Natural killer cell treated with Interleukin-12 subunit alpha and Interleukin-12 subunit beta and Interleukin-15 and Interleukin-18, amount 100 ng/mL, for 72 hours (primary cell): ENCODE measurements around the gene SCYGR5. TPM values are rescaled to one million over a fixed set of nuclear protein-coding genes. Genes with fewer than 3 reads are reported as not detected.

Experiments used
- ATAC-seq, 2 donors: fragments of 150-1000 bp; cut with Tn5 transposase in 1 of 2; sonication (Bioruptor Pico), chemical (Tn5 transposase) in 1 of 2; 2 replicates each; pipeline ENCODE4 v1.10.0; 2021
- DNase-seq: peaks from one replicate; pipeline ENCODE4 v3.0.0; 2022; ENCODE audit warnings: low spot score
- H3K27ac Mint-ChIP-seq, 2 donors: 1 replicate in 1 of 2; 2 replicates in 1 of 2; pipeline ENCODE4 v1.8.0; 2022; ENCODE audit warnings: mixed read lengths in 2 of 2, mild to moderate bottlenecking in 1 of 2, moderate library complexity in 1 of 2
- H3K27me3 Mint-ChIP-seq, 2 donors: 1 replicate in 1 of 2; 2 replicates in 1 of 2; pipeline ENCODE4 v1.8.0; 2022; ENCODE audit warnings: mixed read lengths in 2 of 2
- H3K36me3 Mint-ChIP-seq: one replicate; pipeline ENCODE4 v1.8.0; 2022; ENCODE audit warnings: mixed read lengths
- H3K4me1 Mint-ChIP-seq, 2 donors: 1 replicate in 1 of 2; 2 replicates in 1 of 2; pipeline ENCODE4 v1.8.0; 2022; ENCODE audit warnings: low read depth in 2 of 2, mixed read lengths in 2 of 2, mild to moderate bottlenecking in 1 of 2
- H3K4me3 Mint-ChIP-seq: one replicate; pipeline ENCODE4 v1.8.0; 2022; ENCODE audit warnings: mixed read lengths
- H3K9me3 Mint-ChIP-seq: 2 replicates; pipeline ENCODE4 v1.8.0; 2022; ENCODE audit warnings: mixed read lengths
- total RNA-seq, 2 donors: library from RNA; stranded (reverse); gene quantifications; one replicate each; pipeline ENCODE4 v1.2.3, GENCODE V29; 2022

The SCYGR5 gene
- total RNA-seq, 2 donors from 2014 or later, result not detected

DNA sequence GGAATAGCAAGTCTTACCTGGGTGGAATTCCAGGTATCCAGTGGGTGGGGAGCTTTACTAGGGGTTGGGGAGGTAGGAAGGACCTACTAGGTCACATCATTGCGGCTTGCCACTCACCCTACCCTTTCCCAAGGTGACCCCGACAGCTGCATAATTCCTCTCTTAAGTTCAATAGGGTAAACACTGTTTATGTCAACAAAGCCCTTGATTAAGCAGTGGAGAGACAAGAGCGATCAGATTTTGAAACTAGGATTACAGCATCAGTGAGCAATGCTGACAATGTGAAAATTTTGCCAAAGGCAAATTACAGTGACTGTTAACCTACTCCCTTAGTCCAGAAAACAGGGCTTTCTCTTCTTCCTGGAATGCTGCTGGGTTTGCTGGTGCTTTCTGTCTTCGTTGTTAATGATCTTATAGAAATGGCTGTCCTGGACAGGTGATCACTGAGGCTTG, 36.7 kb downstream of the SCYGR5 start:
- no peaks in the 10 kb centered on the region for H3K4me1 Mint-ChIP-seq
- no peaks in the 10 kb centered on the region for H3K9me3 Mint-ChIP-seq
- DNase-seq (no peak), ATAC-seq (no peak)
- H3K4me3 Mint-ChIP-seq, result no peak overlapping the region
- H3K36me3 Mint-ChIP-seq, result no peaks in the 10 kb centered on the region
- no peak overlapping the region for H3K27ac Mint-ChIP-seq
- peaks cover 4 to 25% of the 10 kb centered on the region in 2 donors for H3K27me3 Mint-ChIP-seq

DNA sequence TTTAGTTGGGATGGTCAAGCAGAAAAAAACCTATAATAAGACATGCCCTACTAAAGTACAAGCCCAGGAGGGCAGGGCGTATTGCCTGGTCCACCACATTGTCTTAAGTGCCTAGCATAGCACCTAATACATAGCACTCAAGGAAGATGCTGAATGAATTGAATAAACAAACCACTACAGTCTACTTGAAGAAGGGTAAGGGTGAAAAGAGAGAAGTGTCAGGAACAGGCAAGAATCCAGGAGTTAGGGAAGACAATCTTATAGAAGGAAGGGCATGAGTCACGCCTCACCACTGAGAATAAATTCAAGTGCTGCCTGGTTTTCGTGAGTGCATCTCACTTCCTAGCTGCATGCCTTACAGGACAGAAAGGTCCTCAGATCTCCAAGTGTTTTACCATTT, 37.4 kb downstream of the SCYGR5 start:
- ATAC-seq, result no peak
- H3K9me3 Mint-ChIP-seq, result no peaks in the 10 kb centered on the region
- DNase-seq, result no peak
- no peak overlapping the region for H3K4me3 Mint-ChIP-seq
- H3K27ac Mint-ChIP-seq, result no peak overlapping the region
- H3K36me3 Mint-ChIP-seq, result no peaks in the 10 kb centered on the region
- H3K27me3 Mint-ChIP-seq, result peaks cover 4 to 25% of the 10 kb centered on the region in 2 donors
- H3K4me1 Mint-ChIP-seq, result no peaks in the 10 kb centered on the region

DNA sequence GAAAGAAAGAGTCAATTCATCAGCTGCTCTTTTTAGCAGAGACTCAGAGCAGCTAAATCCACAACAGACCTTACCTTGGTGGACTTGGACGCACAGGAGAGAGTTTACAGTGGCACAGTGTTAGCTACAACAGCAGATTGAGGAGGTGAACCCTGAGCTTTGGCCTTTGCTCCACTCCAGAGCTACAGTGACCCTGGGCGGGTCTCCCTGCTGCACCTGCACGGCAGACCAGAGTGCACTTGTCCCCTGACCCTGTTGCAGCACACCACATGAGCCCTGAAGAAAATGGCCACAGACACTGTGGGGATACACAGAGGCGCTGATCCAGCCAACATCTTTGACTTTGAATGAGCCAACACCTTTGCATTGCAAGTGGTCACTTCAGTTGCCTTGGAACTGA, 40.3 kb downstream of the SCYGR5 start:
- H3K4me1 Mint-ChIP-seq, result no peaks in the 10 kb centered on the region
- H3K4me3 Mint-ChIP-seq, result no peak overlapping the region
- no peaks in the 10 kb centered on the region for H3K36me3 Mint-ChIP-seq
- H3K27me3 Mint-ChIP-seq, result peaks cover 4 to 16% of the 10 kb centered on the region in 2 donors
- ATAC-seq (peak in 1 of 2 donors; percentile 40), DNase-seq (no peak)
- H3K27ac Mint-ChIP-seq, result no peak overlapping the region
- no peaks in the 10 kb centered on the region for H3K9me3 Mint-ChIP-seq

DNA sequence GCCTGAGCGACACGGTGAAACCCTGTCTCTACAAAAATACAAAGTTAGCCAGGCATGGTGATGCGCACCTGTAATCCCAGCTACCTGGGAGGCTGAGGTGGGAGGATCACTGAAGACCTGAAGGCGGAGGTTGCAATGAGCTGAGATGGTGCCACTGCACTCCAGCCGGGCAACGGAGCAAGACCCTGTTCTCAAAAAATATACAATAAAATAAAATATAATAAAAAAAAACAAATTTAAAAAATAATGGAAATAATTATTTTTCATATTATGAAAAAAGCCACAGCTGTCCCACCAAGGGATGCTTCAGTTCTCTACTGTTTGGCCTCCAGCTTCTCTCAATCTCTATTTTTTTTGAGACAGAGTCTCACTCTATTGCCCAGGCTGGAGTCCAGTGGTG, 40.8 kb downstream of the SCYGR5 start:
- Mint-ChIP-seq H3K27ac (no peak overlapping the region), H3K36me3 (no peaks in the 10 kb centered on the region), H3K27me3 (peaks cover 4 to 14% of the 10 kb centered on the region in 2 donors), H3K9me3 (no peaks in the 10 kb centered on the region), H3K4me3 (no peak overlapping the region), H3K4me1 (no peaks in the 10 kb centered on the region)
- ATAC-seq, result no peak
- no peak for DNase-seq

DNA sequence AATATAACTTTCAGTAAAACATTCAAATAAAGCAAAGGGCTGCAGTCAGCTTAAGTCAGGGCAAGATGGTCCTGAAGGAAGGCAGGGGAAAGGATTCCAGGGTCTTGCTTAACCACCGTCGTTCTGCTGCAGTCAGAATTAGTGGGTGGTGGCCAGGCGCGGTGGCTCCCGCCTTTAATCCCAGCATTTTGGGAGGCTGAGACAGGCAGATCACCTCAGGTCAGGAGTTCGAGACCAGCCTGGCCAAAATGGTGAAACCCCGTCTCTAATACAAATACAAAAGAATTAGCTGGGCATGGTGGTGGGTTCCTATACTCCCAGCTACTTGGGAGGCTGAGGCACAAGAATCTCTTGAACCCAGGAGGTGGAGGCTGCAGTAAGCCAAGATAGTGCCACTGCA, 44.4 kb downstream of the SCYGR5 start:
- H3K36me3 Mint-ChIP-seq, result no peaks in the 10 kb centered on the region
- no peaks in the 10 kb centered on the region for H3K4me1 Mint-ChIP-seq
- no peaks in the 10 kb centered on the region for H3K9me3 Mint-ChIP-seq
- H3K27ac Mint-ChIP-seq, result no peak overlapping the region
- DNase-seq (no peak), ATAC-seq (no peak)
- H3K4me3 Mint-ChIP-seq, result no peak overlapping the region
- peaks cover 0 to 2% of the 10 kb centered on the region in 2 donors for H3K27me3 Mint-ChIP-seq

GRCh38 chr2:227713291-227713690, 46.7 kb downstream of the SCYGR5 start:
- DNase-seq, result no peak
- Mint-ChIP-seq H3K27me3 (peaks cover 0 to 3% of the 10 kb centered on the region in 2 donors), H3K27ac (no peak overlapping the region), H3K4me3 (no peak overlapping the region), H3K4me1 (no peaks in the 10 kb centered on the region), H3K36me3 (no peaks in the 10 kb centered on the region), H3K9me3 (no peaks in the 10 kb centered on the region)
- ATAC-seq, result no peak

GRCh38 chr2:227716501-227716900, 49.9 kb downstream of the SCYGR5 start:
- no peak overlapping the region for H3K4me3 Mint-ChIP-seq
- DNase-seq, result no peak
- H3K4me1 Mint-ChIP-seq, result no peaks in the 10 kb centered on the region
- ATAC-seq, result no peak
- H3K9me3 Mint-ChIP-seq, result no peaks in the 10 kb centered on the region
- H3K36me3 Mint-ChIP-seq, result no peaks in the 10 kb centered on the region
- no peak overlapping the region for H3K27ac Mint-ChIP-seq
- peaks cover 0 to 3% of the 10 kb centered on the region in 2 donors for H3K27me3 Mint-ChIP-seq

Other genes starting within 250 kb of the SCYGR5 start
- 10 to 100 TPM; 65.9 to 78.8 TPM for gene AGFG1, start 194.6 kb upstream of the SCYGR5 start, total RNA-seq
- gene SCYGR2, start 67.9 kb upstream of the SCYGR5 start, total RNA-seq, result not detected
- gene SCYGR3, start 52.0 kb upstream of the SCYGR5 start, total RNA-seq, result not detected
- gene SCYGR4, start 49.3 kb upstream of the SCYGR5 start, total RNA-seq, result not detected
- gene SLC19A3, start 51.2 kb downstream of the SCYGR5 start, total RNA-seq, result not detected
- gene SCYGR6, start 58.0 kb downstream of the SCYGR5 start, total RNA-seq, result not detected
- gene SCYGR7, start 61.5 kb downstream of the SCYGR5 start, total RNA-seq, result not detected
- not detected for gene SCYGR8, start 79.1 kb downstream of the SCYGR5 start, total RNA-seq
- not detected for gene CCL20, start 147.0 kb downstream of the SCYGR5 start, total RNA-seq
- not detected for gene DAW1, start 204.8 kb downstream of the SCYGR5 start, total RNA-seq